ENCODE data around the gene NAA30.

The NAA30 gene

GRCh38 chr14:57382283-57382682 lies 8.1 kb upstream of the NAA30 start:
- H3K4me3 ChIP-seq (ENCODE audit: low read length): no peak overlapping the region
- peak; percentile 89 for DNase-seq (ENCODE audit: low read depth)
- TF ChIP-seq, protein P1, sequence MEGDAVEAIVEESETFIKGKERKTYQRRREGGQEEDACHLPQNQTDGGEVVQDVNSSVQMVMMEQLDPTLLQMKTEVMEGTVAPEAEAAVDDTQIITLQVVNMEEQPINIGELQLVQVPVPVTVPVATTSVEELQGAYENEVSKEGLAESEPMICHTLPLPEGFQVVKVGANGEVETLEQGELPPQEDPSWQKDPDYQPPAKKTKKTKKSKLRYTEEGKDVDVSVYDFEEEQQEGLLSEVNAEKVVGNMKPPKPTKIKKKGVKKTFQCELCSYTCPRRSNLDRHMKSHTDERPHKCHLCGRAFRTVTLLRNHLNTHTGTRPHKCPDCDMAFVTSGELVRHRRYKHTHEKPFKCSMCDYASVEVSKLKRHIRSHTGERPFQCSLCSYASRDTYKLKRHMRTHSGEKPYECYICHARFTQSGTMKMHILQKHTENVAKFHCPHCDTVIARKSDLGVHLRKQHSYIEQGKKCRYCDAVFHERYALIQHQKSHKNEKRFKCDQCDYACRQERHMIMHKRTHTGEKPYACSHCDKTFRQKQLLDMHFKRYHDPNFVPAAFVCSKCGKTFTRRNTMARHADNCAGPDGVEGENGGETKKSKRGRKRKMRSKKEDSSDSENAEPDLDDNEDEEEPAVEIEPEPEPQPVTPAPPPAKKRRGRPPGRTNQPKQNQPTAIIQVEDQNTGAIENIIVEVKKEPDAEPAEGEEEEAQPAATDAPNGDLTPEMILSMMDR (IDR thresholded peaks at IDR 0.05; ENCODE audit: insufficient read depth, low read depth, low read length, missing control alignments): no peak

GRCh38 chr14:57383125-57383745 lies 7.2 kb upstream of the NAA30 start:
- TF ChIP-seq, protein P1 (IDR thresholded peaks at IDR 0.05; ENCODE audit: insufficient read depth, low read depth, low read length, missing control alignments): no peak
- no peak for DNase-seq (ENCODE audit: low read depth)
- no peak overlapping the region for H3K4me3 ChIP-seq (ENCODE audit: low read length)

- H3K4me3 ChIP-seq (ENCODE audit: low read length): no peak overlapping the region
- no peak for DNase-seq (ENCODE audit: low read depth)
- TF ChIP-seq, protein P1 (IDR thresholded peaks at IDR 0.05; ENCODE audit: insufficient read depth, low read depth, low read length, missing control alignments): no peak
Measured at GRCh38 chr14:57388067-57388466, 2.3 kb upstream of the NAA30 start.

- no peak for DNase-seq (ENCODE audit: low read depth)
- peak overlapping the region; percentile 66 for H3K4me3 ChIP-seq (ENCODE audit: low read length)
- TF ChIP-seq, protein P1 (IDR thresholded peaks at IDR 0.05; ENCODE audit: insufficient read depth, low read depth, low read length, missing control alignments): no peak
Measured at GRCh38 chr14:57389646-57390036, 745 bp upstream of the NAA30 start.

DNA sequence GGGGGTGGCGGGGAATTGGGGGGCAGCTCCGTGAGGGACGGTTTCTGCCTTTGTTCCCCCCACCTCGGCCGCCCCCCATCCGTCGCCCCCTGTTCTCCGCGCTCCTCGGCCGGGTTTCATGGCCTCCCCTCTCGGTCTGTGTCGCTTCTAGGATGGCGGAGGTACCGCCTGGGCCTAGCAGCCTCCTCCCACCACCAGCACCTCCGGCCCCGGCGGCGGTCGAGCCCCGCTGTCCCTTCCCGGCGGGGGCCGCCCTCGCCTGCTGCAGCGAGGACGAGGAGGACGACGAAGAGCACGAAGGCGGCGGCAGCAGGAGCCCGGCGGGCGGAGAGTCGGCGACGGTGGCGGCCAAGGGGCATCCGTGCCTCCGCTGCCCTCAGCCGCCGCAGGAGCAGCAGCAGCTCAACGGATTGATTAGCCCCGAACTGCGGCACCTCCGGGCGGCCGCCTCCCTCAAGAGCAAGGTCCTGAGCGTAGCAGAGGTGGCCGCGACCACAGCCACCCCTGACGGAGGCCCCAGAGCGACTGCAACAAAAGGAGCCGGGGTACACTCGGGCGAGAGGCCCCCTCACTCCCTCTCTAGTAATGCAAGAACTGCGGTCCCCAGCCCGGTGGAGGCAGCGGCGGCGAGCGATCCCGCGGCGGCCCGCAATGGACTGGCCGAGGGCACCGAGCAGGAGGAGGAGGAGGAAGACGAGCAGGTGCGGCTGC lies 575 bp downstream of the NAA30 start:
- DNase-seq (ENCODE audit: low read depth): peak; percentile 35
- H3K4me3 ChIP-seq (ENCODE audit: low read length): peak overlapping the region; percentile 66
- TF ChIP-seq, protein P1 (IDR thresholded peaks at IDR 0.05; ENCODE audit: insufficient read depth, low read depth, low read length, missing control alignments): no peak

DNA sequence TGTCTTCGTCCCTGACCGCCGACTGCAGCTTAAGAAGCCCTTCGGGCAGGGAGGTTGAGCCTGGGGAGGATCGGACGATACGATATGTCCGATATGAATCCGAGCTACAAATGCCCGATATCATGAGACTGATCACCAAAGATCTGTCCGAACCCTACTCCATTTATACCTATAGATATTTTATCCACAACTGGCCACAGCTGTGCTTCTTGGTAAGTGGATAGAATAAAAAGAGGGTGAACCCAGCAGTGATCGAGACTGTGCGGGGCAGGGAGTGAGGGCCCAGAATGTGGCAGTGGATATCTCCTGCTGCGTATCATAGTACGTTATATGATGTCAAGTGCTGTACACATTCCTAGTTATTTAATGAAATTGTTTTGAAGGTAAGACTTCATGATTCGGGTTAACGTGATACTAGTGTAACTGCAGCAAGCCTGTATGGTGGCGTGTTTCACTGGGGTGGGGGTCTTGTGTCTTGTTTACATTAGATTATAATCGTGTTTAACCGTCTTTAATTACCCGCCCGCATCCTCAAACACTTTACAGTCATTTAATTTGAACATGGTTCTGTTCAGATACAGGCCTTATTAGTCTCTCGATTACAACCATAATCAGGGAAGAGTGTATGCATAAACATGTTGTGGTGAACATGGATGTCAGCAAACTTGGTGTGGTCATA lies 1.3 kb downstream of the NAA30 start:
- DNase-seq (ENCODE audit: low read depth): no peak
- peak overlapping the region; percentile 66 for H3K4me3 ChIP-seq (ENCODE audit: low read length)

More for the DNA sequence above, 1.3 kb downstream of the NAA30 start:
- TF ChIP-seq, protein P1 (IDR thresholded peaks at IDR 0.05; ENCODE audit: insufficient read depth, low read depth, low read length, missing control alignments): no peak
